NT2/D1 (cell line): ENCODE results near the gene PLEKHD1.

Source experiments
- SUZ12 ChIP-seq: IDR thresholded peaks from 2 replicates; pipeline ENCODE4 v1.6.1; 2011; ENCODE audit not compliant: insufficient read length, insufficient read depth; ENCODE audit errors: extremely low read depth
- ZNF274 ChIP-seq: IDR thresholded peaks from 2 replicates; pipeline ENCODE4 v1.6.1; 2011; ENCODE audit warnings: mild to moderate bottlenecking, low read depth, low read length

GRCh38 chr14:69501423-69501838, 16.9 kb downstream of the PLEKHD1 start:
- TF ChIP-seq SUZ12 (no peak), ZNF274 (no peak)
